ES-I3 (cell line): Measurements from ENCODE around the gene OAS2.

Experiments
- H3K36me3 ChIP-seq: 2 replicates; pipeline ENCODE4 v1.6.1; 2013; ENCODE audit warnings: mild to moderate bottlenecking, low read length, control low read depth, moderate library complexity; ENCODE audit not compliant: insufficient read depth
- H3K4me1 ChIP-seq: 2 replicates; pipeline ENCODE4 v1.6.1; 2013; ENCODE audit warnings: mild to moderate bottlenecking, control low read depth, low read length; ENCODE audit not compliant: insufficient read depth
- H3K9ac ChIP-seq: 2 replicates; pipeline ENCODE4 v1.6.1; 2013; ENCODE audit warnings: low read depth, mild to moderate bottlenecking, low read length, moderate library complexity
- H3K9me3 ChIP-seq: 2 replicates; pipeline ENCODE4 v1.6.1; 2013; ENCODE audit warnings: mild to moderate bottlenecking, low read length, moderate library complexity; ENCODE audit not compliant: control insufficient read depth, insufficient read depth

The OAS2 gene

DNA sequence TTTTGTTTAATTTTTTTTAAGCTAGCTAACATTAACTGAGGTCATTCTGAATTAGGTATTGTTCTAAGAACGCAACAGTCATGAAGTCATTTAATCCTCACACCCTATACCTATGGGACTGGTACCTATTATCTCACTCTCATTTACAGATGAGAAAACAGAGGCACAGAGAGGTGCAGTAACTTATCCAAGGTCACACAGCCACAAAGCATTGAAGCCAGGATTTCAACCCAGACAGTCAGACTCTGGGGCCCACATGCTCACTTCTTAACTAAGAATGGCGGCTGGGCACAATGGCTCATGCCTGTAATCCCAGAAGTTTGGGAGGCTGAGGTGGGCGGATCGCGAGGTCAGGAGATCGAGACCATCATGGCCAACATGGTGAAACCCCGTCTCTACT is 63.2 kb downstream of the OAS2 start:
- Histone ChIP-seq H3K36me3 (no peaks in the 10 kb centered on the region), H3K9ac (no peak overlapping the region), H3K9me3 (no peaks in the 10 kb centered on the region), H3K4me1 (peaks cover 10% of the 10 kb centered on the region; the same call in 1 of the 2 replicates)

DNA sequence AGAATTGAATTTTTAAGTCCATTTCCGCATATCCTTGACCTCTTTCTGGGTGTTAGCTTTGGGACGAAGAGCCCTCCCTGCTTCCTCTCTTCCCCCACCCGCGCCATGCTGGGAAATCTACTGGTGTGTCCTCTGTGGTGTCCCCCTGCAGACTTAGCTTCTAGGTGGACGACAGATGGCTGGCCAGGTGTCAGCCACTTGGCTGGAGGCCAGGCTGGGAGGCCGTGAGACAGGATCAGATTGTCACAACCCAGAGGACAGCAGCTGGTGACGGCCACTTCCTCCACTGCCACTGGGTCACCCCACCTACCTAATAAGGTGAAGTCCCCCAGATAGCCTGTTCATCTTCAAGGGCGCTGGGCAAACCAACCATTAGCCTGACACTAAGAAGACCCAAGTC is 64.9 kb downstream of the OAS2 start:
- Histone ChIP-seq H3K9me3 (no peaks in the 10 kb centered on the region), H3K9ac (no peak overlapping the region), H3K4me1 (peaks cover 10% of the 10 kb centered on the region; the same call in 1 of the 2 replicates), H3K36me3 (no peaks in the 10 kb centered on the region)

DNA sequence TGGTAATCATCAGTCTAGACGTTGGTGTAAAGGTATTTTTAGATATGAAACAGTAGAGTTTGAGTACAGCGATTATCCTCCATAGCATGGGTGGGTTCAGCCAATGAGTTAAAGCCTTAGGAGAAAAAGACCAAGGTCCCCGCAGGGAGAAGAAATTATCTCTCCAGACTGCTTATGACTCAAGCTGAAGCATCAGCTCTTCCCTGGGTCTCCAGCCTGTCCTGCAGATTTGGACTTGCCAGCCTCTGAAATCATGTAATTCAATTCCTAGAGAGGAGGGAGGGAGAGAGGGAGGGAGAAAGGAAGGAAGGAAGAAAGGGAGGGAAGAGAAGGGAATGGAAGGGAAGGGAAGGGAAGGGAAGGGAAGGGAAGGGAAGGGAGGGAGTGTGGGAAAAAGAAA is 66.2 kb downstream of the OAS2 start:
- Histone ChIP-seq H3K4me1 (peaks cover 10% of the 10 kb centered on the region; the same call in 1 of the 2 replicates), H3K9ac (no peak overlapping the region), H3K9me3 (no peaks in the 10 kb centered on the region), H3K36me3 (no peaks in the 10 kb centered on the region)

DNA sequence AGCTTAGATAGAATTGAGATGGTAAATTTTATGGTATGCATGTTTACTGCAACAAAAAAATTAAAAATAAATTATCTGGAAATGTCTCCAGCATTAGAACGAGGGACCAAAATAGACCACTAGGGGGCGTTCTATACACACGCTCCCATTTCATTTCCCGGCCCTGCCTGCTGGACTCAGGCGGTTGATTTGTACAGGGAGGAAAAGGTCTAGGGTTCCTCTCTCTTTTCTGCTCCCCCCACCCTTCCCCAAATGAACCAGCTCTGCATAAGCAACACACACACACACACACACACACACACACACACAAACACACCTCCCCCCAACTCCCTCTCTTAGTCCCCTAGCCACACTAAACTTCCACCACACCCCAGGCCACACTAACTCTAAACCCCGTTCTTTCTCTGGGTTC is 70.4 kb downstream of the OAS2 start:
- Histone ChIP-seq H3K9ac (no peak overlapping the region), H3K9me3 (no peaks in the 10 kb centered on the region), H3K36me3 (no peaks in the 10 kb centered on the region), H3K4me1 (peaks cover 4% of the 10 kb centered on the region)

DNA sequence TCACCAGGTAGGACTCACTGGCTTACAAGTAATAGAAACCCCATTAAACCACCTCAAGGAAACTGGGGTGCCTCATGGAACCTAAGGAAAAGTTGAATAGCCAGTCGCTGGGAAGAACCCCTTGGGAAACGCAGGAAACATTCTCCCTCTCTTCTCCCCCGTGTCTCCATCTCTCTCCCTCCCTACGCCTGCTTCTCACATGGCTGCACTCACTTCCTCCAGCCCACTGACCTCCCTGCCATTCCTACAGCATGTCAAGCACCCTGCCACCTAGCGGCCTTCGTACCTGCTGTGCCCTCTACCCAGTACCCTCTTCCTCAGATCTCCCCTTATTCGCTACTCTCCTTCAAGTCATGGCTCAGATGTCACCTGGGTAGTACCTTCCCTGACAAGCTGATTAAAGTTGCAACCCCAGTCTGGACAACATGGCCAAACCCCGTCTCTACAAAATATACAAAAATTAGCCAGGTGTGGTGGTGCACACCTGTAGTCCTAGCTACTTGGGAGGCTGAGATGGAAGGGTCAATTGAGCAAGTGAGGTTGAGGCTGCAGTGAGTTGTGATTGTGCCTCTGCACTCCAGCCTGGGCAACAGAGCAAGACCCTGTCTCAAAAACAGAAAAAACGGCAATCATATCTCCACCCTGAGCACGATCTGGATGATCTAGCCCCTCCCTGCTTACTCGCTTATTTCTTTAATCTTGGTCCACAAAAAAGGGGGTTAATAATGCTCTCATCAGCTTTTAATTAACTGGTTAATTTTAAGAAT is 71.8 kb downstream of the OAS2 start:
- Histone ChIP-seq H3K9ac (no peak overlapping the region), H3K36me3 (no peaks in the 10 kb centered on the region), H3K4me1 (peaks cover 4% of the 10 kb centered on the region), H3K9me3 (no peaks in the 10 kb centered on the region)

DNA sequence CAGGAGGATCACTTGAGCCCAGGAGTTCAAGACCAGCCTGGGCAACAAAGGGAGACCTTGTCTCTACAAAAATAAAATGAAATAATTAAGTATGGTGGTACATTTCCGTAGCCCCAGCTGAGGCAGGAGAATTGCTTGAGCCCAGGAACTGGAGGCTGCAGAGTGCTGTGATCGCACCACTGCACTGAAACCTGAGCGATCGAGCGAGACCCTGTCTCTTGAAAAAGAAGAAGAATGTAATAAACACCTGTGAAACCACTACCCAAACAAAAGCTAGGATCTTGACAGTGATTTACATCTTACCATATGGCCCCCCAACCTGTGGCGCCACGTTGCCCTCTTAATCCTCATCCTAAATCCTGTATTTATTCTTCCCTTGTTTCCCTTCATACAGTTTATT is 72.5 kb downstream of the OAS2 start:
- Histone ChIP-seq H3K9me3 (no peaks in the 10 kb centered on the region), H3K36me3 (no peaks in the 10 kb centered on the region), H3K4me1 (peaks cover 4% of the 10 kb centered on the region), H3K9ac (no peak overlapping the region)

DNA sequence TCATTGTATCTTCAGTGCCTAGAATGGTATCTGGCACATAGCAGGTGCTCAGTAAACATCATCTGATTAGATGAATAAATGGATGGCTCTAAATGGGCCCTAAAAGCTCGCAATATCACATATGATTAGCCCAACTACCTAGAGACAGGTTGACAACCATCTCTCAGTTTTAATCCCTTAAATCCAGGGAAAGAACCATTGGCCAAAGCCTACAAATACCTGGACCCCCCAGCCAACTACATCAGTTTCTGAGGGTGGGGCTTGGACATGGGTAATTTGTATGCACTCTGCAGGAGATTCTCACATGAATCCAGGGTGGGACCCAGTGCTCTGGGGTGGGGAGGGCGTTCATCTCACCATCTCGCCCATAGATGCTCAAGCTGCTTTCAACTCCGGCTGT is 73.4 kb downstream of the OAS2 start:
- H3K4me1 ChIP-seq: peaks cover 4% of the 10 kb centered on the region
- H3K9ac ChIP-seq: no peak overlapping the region
- no peaks in the 10 kb centered on the region for H3K36me3 ChIP-seq
- H3K9me3 ChIP-seq: no peaks in the 10 kb centered on the region

DNA sequence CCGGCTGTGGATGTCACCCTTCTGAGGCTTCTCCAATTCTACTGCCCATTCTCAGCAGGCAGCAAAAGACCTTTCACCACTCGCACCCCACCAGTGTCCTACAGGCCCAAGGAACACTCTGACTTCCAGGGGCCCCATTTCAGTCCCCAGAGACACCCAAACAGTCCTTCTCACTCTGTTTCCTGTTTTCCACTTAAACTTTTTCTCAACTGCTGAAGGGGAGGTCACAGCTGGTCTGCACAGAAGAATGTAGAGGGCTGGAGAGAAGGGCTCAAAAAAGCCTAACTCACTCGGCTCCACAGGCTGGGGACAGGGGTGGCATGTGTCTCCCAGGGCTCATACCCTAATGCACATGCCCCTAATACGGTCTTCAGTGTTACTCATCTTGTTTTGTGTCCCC is 74.0 kb downstream of the OAS2 start:
- Histone ChIP-seq H3K9ac (no peak overlapping the region), H3K9me3 (no peaks in the 10 kb centered on the region), H3K36me3 (no peaks in the 10 kb centered on the region), H3K4me1 (peaks cover 4% of the 10 kb centered on the region)

DNA sequence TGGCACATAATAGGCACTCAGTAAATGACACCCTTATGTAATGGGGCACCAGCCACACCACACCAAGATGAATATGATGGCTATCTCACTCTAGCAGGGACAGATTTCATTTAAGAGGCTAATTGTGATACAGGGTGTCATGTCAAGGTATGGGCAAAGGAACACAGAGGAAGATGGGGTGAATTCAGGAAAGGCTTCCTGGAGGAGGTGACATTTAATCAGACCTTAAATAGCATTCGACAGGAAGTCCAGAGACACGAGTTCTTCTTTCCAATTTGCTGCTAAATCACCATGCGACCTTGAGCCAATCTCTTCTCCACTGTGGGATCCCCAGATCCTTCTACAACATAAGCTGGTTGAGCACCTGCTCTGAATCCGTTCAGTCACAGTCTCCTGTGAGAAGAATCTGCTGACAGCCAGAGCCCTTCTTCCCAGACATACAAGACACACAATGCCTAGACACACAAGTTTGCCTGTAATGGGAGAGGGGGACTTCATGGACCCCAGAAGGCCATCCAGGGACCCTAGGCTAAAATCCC is 76.7 kb downstream of the OAS2 start:
- Histone ChIP-seq H3K9ac (no peak overlapping the region), H3K36me3 (no peaks in the 10 kb centered on the region), H3K4me1 (no peaks in the 10 kb centered on the region), H3K9me3 (no peaks in the 10 kb centered on the region; the same call in 1 of the 2 replicates)

DNA sequence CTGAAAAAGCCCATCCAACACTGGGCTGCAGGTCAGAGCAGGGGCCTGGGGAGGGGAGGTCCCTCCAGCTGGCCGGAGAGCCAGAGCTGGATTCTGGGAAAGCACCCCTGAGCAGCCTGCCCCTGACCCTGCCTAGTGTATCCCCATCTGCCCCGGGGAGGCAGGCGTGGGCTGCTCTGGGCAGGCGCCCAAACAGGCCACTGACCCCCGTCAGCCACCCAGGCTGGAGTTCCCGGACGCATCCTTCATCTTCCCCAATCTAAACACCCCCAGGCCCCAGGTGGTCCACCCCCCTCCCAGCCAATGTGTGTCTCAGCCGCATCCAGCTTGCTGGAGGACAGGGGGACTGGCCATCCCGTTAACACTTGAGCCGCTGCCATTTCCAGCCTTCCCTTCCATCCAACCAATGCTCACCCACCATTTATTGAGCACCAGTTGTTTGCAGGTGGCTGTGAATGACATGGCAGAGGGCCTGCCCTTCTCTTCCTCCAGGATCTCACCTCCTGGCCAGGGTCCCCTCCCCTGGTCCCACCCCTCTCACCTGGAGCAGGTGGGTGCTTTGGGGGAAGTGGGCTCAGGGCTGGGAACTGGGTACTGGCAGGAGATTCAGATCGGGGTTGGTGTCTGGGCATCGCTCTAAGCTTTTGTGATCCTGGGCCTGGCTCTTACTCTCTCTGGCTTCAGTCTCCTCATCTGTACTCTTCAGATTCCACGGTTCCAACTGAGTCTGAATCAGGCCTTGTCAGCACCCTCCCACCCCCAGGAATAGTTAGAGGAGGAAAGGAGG is 77.5 kb downstream of the OAS2 start:
- H3K36me3 ChIP-seq: no peaks in the 10 kb centered on the region

DNA sequence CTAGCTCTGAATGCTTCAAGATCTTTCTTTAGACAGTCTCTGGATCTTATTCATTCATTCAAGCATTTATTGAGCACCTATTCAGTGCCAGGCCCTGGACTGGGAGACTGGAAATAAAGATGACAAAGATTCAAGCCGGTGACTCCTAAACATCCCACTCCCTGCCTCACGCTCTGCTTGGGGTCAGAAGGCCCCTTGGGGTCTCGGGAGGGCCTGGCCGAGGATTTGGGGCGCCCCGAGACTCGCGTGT is 78.0 kb downstream of the OAS2 start:
- peak overlapping the region; percentile 59 for H3K9ac ChIP-seq
- no peaks in the 10 kb centered on the region for H3K36me3 ChIP-seq
- no peaks in the 10 kb centered on the region for H3K4me1 ChIP-seq
- H3K9me3 ChIP-seq: no peaks in the 10 kb centered on the region; the same call in 1 of the 2 replicates

More for the DNA sequence above, 77.5 kb downstream of the OAS2 start:
- peak overlapping the region; percentile 59; the same call in 1 of the 2 replicates for H3K9ac ChIP-seq
- no peaks in the 10 kb centered on the region; the same call in 1 of the 2 replicates for H3K9me3 ChIP-seq
- H3K4me1 ChIP-seq: no peaks in the 10 kb centered on the region

DNA sequence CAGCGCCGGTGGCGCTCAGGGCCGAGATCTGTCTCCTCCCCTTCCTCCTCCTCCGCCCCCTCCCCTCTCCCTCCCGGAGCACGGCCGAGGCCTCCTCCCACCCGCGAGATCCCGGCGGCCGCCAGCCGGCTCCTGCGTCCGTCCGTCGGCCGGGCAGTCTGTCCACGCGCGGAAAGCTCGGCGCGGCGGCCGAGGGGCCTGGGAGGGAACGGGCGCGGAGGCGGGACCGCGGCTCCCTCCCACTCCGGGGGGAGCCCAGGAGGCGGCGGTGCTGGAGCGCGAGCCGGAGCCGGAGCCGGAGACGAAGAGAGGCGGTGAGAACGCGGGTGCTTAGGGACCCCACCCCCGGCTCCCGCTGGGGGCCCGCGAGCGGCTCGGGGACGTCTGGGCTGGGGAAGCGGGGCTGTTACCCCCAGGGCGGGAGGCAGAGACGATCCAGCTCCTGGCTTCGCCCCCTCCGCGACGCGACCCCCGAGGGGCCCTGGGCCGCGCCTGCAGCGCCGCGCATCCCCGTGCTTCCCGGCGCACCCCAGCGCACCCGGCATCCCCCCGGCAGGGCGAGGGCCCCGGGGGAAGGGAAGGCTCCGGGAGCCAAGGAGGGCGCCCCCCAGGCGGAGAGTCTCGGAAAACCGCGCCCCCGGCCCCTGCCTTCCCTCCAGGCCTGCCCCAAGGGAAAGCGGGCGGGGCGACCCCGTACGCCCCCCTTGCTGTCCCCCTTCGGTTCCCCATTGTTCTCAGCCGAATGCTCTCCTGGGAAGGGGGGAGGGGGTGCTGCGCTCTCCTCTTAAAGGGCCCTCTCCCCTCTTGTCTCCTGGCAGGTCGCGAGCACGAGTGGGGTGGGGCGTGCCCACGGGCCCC is 78.5 kb downstream of the OAS2 start, which contains the start of gene DTX1:
Gene DTX1, plus strand, starts transcription at position 100 of the 858 bp plus-strand sequence. CDS start 1,463 bp downstream, outside the sequence.
- H3K9ac ChIP-seq: peak within 1 kb of the TSS; percentile 59
- H3K4me1 ChIP-seq: no peaks in the 10 kb centered on the region

DNA sequence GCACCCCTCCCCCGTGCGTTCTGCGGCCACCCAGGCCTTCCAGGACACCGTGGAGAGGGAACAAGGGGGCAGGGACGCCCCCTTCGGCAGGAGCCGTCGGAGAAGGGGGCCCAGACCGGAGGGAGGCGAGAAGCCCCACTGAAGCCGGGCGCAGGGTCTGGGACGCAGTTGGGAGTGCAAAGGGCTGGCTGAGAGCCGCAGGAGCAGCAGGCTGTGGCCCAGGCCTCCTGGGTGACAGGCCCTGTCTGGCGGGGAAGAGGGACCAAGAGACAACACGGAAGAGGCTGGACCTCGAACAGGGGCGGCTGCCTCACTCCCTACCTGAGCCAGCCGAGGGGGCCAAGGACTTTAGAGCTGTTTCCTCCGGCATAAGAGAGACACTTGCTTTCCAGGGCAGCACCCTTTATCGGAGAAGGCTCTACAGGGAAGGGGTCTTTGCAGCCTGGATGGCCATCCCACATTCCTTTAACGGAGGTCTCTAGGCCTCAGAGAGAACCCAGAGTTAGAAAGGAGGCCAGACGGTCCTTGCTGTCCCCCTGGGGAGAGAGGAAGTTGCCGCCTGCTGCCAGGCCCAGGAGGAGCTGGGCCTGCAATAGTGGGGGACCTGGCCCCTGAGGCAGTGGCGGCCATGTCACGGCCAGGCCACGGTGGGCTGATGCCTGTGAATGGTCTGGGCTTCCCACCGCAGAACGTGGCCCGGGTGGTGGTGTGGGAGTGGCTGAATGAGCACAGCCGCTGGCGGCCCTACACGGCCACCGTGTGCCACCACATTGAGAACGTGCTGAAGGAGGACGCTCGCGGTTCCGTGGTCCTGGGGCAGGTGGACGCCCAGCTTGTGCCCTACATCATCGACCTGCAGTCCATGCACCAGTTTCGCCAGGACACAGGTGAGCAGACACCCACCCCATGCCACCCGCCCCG is 79.5 kb downstream of the OAS2 start:
- peaks cover 8% of the 10 kb centered on the region for H3K4me1 ChIP-seq
- H3K9me3 ChIP-seq: no peaks in the 10 kb centered on the region; the same call in 1 of the 2 replicates
- no peaks in the 10 kb centered on the region for H3K36me3 ChIP-seq
- peak overlapping the region; percentile 59; the same call in 1 of the 2 replicates for H3K9ac ChIP-seq

More for the DNA sequence above, 78.5 kb downstream of the OAS2 start, which contains the start of gene DTX1:
- no peaks in the 10 kb centered on the region for H3K36me3 ChIP-seq
- no peaks in the 10 kb centered on the region; the same call in 1 of the 2 replicates for H3K9me3 ChIP-seq
